HG03565 (cell line): Measurements from ENCODE around the gene RAD51B.
"Not testable (repeated sequence)": the region's sequence is repeated elsewhere in the genome, so short reads cannot be mapped to it uniquely, and the experiment has no call there.

Source experiments
- ATAC-seq: cut with Tn5 transposase; IDR thresholded peaks from one replicate; pipeline ENCODE4 v1.9.1; 2021; ENCODE audit warnings: mild to moderate bottlenecking, moderate library complexity; ENCODE audit not compliant: unreplicated experiment

RAD51B gene

DNA sequence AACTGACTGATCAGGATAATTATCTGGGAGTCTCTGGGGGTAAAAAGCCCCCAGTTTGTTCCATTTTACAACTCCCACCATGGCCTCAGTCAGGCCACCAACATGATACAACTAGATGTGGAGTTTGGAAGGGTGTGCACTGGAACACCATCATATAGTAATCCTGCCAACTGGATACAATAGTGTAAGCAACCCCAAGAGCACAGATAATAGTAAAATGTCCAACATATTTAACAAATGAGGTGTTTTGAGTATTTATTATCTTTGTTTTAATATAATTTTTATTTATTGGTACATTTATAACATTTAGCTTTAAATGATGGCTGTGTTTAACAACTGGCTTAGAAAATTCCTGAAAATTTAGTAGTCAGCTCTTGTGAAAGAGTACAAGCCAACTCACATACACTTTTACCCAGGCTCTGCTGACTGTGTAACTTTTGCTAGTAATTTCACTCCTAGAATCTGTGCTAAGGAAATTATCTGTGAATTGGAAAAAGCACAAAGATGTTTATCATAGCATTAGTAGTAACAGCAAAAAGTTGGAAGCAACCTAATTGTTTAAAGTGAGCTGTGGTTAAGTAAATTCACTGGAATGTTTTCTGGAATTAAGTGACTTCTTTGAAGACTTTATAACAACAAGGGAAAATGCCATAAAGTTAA is 196.8 kb downstream of the RAD51B start:
- ATAC-seq = no peak

DNA sequence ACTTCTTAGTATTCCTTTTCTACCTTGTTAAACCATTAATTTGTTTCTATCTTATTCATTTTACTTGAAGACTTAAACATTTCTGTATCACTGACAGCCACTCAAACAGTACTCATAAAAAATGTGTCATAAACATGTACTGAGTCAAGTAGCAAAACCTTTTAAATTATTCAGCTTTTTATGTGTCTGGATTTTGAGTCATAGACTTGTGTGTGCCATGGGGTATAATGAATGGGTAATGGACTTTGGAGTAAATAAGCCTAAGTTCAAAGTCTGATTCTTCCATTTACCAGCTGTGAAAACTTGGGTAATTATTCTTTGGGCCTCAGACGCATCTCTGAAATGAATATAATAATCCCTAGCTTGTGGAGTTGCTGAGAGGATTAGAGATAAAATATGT is 199.0 kb downstream of the RAD51B start:
- no peak for ATAC-seq

DNA sequence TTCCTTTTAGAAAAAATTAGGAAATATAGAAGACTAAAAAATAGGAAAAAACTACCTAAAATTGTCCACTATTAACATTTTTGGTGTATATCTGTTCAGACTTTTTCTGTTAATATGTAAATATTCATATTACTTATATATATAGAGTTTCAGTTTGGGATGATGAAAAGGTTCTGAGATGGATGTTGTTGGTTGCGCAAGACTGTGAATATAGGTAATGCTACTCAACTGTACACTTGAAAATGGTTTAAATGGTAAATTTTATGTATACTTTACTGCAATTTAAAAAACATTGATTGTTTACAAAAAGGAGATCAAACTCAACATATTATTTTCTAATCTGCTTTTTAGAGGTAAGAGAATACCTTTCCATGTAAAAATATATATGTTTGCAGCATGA is 200.9 kb downstream of the RAD51B start:
- no peak for ATAC-seq

DNA sequence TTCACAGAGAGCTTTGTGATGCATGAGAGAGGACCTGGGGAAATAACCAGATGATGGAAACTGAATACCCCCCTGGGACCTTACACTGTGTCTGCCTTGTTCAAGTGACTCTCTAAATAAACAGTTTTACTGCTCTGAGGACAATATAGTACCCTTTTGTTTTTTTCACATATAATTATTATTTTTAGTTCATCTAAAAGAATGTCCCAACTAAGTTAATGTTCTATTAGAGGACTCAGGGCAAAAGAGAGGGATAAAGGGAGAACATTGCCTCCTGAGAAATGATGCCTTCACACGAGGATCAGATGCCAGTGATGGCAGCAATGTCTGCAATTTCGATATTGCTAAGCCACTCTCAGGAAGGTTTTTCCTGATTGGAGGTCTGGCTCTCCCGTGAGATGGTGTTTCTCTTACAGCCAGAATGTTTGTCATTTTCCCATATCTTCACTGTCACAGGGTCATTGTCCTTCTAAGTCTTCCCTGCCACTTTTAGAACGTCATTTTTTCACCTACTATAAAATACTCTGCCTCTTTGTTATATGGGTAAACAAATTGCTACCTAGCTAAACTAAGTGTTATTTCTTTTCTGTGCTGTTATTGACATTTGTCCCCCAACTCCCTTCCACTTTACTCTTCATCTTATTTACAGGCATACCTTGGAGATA is 201.6 kb downstream of the RAD51B start:
- no peak for ATAC-seq

DNA sequence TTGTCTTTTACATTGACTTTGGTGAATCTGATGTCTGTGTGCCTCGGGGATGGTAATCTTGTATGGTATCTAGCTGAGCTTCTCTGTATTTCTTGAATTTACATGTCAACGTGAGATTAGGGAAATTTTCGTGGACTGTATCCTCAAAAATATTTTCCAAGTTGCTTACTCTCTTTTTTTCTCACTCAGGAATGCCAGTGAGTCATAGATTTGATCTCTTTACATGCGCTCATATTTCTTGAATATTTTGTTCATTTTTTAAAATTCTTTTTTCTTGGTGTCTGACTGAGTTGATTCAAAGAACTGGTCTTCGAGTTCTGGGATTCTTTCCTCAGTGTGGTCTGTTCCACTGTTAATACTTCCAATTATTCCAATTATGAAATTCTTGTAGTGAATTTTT is 207.7 kb downstream of the RAD51B start:
- no peak for ATAC-seq

DNA sequence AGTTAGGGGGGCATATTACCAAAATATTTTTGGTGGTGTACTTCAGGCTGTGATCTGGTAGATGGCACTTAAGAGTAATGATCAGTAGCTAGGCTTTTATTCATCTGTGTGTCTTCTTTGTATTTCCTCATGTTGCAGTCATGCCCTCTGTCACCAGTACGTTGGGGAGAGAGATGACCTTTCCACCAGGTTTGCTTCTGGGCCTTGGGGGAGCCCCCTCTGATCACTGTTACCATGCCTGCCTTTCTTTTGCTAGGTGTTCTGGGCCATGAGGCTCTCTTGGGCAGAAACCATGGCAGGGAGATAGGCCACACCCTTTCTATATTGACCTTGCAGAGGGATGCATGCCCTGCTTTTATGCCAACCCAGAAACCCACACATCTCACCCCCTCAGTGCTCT is 208.5 kb downstream of the RAD51B start:
- ATAC-seq = no peak

DNA sequence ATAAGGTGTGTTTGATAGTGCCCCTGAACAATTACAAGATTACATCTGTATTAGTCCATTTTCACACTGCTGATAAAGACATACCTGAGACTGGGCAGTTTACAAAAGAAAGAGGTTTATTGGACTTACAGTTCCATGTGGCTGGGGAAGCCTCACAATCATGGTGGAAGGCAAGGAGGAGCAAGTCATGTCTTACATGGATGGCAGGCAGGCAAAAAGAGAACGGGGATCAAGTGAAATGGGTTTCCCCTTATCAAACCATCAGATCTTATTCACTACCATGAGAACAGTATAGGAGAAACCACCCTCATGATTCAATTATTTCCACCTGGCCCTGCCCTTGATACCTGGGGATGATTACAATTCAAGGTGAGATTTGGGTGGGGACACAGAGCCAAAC is 211.4 kb downstream of the RAD51B start:
- not testable (repeated sequence) for ATAC-seq

DNA sequence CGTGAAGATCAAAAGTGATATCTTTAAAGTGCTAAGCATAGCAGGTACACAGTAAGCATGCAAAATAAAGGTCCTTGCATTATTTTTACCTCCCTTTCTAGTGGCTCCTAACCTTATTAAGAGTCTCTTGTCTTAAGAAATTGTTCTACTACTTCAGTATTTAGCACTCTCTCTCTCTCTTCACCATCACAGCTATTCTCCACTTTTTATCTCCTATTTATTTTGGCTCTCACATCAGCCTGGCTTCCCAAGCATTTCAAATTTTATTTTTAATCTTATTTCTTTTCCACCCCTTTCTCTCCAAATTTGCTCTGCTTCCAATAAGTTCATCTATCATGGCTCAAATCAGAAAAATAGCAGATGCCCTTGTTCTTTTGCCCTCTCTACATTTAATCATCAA is 212.6 kb downstream of the RAD51B start:
- no peak for ATAC-seq

DNA sequence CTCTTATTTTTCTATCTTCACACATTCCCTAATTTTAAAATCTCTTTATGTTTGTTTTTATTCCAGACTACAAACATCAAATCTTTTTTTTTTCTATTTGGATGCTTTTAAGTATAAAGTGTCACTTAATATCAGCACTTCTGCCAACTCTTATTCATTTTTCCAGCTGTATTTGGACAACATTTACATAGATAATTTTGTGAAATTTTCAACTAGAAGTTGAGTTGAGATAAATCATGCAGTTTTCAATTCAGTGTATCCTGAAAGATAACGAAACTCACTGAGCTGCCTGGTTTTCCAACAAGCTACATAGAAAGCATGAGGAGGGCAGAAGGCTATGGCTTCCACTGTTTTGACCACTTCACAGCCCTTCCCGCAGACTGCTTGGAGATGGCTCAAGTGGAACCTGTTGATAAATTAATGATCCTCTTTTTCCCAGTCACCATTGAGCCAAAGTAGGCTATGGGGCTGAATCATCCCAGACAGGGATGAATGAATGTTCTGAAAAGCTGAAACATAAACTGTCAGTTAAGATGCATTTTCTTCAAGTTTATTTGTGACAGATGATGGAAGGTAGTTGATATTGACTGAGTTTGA is 213.9 kb downstream of the RAD51B start:
- no peak for ATAC-seq

DNA sequence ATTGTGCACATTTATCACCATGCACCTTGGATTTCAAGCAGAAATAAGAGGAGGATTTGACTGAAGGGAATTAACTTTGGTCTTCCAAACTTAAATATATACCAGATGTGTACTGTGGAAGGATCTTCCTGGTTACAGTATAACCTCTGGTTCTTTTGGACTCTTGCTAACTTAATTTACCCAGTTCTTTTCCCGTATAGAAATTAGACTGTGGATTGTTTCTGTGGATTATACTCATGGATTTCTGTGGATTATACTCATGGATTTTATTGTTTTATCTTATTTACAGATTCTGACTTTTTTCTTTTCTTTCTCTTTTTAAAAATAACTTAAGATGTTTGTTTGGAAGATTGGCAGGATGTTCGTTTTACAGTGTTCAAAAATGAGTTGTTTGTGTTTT is 215.3 kb downstream of the RAD51B start:
- ATAC-seq = no peak

DNA sequence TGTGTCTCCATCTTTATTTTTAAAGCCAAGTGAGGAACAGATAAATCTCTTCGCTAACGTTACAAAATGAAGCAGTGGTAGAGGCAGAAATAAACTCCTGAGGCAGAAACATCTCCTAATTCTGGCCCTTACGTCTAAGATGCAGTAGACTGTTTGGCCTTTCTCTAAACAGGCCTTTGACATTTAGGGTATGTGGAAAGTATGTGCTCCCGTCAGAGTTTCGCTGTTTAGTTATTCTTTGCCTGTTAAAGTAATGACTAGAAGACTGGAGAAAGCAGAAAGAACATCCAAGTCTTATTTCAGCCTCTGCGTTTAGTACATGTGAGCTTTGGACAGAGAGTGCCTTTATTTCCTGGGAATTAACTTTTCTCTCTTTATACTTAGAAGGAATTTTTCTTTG is 216.6 kb downstream of the RAD51B start:
- ATAC-seq = no peak

DNA sequence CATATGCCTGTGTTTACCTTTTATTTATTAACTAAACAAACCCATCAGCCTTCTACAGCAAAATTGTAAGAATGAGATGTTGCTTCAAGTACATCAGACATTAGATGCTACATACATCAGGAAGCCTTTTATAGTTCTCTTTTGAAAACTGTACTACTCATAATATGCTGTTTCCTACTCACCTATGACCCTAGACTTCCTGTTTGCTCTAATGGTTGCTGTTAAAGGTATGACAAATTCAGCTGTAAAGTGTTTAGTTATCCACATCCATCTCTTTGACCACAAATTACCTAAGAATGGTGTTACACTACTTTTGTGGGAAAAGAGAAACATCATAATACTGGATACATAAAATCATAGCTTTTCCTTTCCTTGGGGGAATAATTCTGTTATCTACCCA is 220.0 kb downstream of the RAD51B start:
- no peak for ATAC-seq

DNA sequence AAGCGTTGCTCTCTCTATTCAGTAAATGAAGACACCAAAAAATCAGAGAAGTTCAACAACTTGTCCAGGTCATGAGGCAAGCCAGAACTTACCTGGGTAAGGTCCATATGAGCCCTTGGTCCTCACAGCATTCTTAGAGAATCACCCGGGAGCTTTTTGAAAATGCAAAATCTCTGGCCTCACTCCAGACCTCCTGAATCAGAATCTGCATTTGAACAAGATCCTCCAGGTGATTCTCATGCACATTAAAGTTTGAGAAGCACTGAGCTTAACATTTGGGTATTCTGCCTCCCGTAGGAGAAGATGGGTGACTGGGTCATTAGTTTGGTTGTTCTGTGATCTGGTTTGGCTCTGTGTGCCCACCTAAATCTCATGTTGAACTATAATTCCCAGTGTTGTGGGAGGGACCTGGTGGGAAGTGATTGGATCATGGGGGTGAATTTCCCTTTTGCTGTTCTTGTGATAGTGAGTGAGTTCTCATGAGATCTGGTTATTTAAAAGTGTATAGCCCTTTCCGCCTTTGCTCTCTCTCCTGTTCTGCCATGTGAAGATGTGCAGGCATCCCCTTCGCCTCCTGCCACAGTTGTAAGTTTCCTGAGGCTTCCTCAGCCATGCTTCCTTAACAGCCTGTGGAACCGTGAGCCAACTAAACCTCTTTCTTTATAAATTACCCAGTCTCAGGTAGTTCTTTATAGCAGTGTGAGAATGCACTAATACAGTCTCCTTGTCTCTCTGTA is 221.2 kb downstream of the RAD51B start:
- no peak for ATAC-seq

DNA sequence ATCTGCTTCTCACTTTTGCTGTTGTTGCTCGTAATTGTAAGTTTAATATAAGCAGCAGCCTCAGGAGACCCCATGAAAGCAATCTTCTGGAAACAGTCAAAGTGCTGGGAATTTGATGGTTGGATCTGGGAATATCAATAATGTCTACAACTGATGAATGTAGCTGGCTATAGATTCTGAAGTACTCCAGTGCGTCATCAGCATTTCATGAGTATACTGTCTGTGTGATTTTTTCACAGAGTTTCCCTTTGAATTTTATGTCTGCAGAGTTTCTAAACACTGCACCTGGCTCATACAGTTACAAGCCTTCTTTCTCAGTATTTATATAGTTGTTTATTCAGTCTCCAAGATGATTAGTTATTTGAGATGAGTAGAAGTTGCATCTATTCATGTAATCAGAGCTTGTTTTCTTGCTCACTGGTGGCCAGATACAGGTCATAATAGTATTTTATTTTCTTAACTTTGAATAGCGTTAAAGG is 222.3 kb downstream of the RAD51B start:
- no peak for ATAC-seq

DNA sequence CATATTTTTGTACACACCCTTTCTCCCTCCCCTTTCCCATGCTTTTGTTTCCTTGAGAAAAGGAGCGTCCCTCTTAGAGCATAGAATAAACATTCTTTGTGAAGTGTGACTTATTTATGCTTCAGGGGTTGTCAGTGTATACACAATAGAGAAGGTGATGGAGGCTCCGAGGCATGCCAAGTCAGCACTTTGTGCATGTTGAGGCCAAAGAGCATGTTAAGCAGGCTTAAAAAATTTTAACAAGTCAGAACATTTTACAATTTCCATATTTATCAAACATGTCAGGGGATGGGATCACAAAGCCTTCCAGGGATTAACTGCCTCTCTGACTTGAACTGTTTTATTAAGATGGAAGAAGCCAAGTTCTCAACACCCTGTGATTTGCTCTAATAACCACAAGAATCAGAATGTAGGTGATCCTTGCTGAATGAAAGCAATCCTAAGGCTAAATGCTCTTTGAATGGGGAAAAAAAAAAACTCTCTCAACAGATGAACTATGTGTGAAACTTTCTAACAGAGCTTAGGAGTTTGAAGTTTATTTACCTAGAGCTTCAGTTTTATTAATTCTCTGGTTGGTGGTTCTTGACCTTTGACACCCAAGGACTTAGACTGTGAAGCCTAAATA is 223.1 kb downstream of the RAD51B start:
- ATAC-seq = no peak

DNA sequence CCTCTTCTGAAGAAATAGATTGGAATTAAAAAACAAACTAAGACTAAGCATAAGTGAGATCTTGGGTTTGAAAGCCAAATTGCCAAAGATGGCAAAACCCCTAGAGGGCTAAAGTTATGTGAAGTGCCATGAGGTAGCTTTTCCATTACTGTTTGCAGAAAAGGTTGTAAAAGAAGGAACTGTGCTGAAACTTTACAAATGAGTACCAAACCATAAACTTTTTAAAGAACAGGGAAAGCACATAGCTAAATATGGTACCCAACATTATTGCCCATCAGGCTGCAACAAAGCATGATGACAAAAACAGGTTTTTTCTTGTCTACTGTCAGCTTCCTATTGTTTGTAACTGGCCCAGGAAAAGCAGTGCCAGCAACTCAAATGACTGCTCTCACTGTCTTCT is 224.2 kb downstream of the RAD51B start:
- ATAC-seq = no peak

DNA sequence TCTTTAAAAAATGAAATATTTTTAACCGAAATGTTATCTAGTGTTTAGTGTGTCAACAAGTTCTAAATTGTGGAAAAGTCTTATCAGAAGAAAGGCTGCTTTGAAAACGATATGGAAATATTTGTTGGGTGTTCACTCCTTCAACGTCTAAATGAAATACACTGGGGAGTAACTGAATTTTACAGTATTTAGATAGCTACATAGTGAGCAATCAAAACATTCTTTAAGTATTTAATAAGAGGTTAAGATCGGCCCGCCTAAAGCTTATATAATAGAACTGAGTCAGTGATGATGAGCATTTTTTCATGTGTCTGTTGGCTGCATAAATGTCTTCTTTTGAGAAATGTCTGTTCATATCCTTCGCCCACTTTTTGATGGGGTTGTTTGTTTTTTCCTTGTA is 228.3 kb downstream of the RAD51B start:
- ATAC-seq = no peak

DNA sequence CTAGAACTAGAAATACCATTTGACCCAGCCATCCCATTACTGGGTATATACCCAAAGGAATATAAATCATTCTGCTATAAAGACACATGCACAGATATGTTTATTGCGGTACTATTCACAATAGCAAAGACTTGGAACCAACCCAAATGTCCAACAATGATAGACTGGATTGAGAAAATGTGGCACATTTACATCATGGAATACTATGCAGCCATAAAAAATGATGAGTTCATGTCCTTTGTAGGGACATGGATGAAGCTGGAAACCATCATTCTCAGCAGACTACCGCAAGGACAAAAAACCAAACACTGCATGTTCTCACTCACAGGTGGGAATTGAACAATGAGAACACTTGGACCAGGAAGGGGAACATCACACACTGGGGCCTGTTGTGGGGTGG is 229.2 kb downstream of the RAD51B start:
- not testable (repeated sequence) for ATAC-seq

DNA sequence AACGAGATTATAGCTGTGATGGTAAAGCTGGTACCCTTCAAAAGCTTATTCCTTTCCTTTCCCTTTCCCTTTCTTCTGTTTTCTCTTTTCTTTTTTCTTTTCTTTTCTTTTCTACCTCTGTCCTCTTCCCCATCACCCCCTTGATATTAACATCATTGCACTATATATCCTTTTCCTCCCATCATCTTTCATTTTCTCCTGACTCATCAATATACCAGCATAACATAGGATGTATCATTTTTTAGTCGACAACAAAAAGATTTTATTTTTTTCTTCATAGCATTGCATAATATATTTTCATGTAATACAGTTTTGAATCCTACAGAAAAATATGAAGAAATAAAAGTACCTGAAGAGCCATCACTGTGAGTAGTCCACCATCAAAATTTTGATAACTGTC is 230.6 kb downstream of the RAD51B start:
- no peak for ATAC-seq

DNA sequence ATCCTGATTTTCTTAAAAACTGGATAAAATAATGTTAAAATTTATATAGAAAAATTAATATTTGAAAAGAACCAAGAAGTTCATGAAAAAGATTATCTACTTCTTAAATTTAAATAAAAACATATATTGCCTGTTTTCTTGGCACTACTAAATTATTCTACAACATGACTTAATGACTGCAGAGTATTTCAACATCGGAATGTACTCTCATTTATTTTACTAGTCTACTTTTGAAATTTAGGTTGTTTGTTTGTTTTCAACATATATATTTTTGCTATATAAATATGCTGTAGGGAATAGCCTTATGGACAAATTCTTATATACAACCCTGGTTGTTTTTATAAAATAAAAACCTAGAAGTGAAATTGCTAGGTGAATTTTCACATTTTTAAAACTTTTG is 231.6 kb downstream of the RAD51B start:
- ATAC-seq = no peak

DNA sequence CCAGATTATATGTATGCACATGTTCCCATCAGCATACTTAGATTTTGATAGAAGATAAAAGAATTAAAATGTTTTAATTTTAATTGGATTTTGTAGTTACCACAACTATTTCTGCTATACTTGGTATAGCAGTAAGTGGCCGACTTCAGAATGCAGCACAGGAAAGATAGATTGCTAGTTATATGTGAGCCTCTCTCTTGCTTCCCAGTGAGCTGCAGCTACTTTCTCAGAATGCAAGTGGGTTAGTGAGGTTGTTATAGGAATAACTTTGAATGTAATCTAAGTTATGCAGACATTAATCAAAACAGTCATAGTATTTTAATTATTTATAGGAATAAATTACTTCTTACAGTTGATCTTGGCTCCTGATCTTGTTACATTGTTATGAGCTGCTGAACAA is 240.6 kb downstream of the RAD51B start:
- ATAC-seq = no peak
